Transverse colon (tissue), 4 donors: Measurements from ENCODE around the gene AP3B1.

ENCODE experiments used
- EP300 ChIP-seq: sonication (generic); formaldehyde crosslinking; IDR thresholded peaks from one replicate; pipeline ENCODE4 v1.6.1; 2017; ENCODE audit warnings: antibody characterized with exemption, low read depth
- POLR2AphosphoS5 ChIP-seq, 3 donors: sonication (generic); formaldehyde crosslinking; IDR thresholded peaks; one replicate each; pipeline ENCODE4 v1.6.1; 2016; ENCODE audit warnings: antibody characterized with exemption in 3 of 3
- TF ChIP-seq, protein P1 (sequence below), 5 experiments: fragments of 200-600 bp in 3 of 5; fragments of 450-650 bp in 2 of 5; sonication (generic) in 3 of 5; IDR thresholded peaks; 1 replicate in 2 of 5; 2 replicates in 3 of 5; pipeline ENCODE4 v1.5.1; 2016 to 2017; ENCODE audit warnings: antibody characterized with exemption in 5 of 5, inconsistent platforms in 3 of 5, mild to moderate bottlenecking in 2 of 5, moderate library complexity in 1 of 5

DNA sequence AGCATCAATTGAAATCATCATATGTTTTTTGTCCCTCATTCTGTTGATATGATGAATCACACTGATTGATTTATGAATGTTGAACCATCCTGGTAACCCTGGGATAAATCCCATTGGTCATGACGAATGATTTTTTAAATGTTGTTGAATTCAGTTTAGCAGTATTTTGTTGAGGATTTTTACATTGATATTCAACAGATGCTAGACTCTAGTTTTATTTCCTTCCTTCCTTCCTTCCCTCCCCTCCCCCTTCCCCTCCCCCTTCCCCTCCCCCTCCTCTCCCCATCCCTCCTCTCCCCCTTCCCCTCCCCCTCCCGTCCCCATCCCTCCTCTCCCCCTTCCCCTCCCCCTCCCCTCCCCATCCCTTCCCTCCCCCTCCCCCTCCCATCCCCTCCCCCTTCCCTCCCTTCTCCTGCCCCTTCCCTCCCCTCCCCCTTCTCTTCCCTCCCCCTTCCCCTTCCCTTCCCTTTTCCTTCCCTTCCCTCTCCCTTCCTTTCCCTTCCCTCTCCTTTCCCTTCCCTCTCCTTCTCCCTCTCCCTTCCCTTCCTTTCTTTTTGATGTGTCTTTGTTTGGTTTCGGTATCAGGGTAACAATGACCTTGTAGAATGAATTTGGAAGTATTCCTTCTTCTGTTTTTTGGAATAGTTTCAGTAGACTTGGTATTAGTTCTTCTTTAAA is 142.8 kb downstream of the AP3B1 start:
- TF ChIP-seq, protein P1, sequence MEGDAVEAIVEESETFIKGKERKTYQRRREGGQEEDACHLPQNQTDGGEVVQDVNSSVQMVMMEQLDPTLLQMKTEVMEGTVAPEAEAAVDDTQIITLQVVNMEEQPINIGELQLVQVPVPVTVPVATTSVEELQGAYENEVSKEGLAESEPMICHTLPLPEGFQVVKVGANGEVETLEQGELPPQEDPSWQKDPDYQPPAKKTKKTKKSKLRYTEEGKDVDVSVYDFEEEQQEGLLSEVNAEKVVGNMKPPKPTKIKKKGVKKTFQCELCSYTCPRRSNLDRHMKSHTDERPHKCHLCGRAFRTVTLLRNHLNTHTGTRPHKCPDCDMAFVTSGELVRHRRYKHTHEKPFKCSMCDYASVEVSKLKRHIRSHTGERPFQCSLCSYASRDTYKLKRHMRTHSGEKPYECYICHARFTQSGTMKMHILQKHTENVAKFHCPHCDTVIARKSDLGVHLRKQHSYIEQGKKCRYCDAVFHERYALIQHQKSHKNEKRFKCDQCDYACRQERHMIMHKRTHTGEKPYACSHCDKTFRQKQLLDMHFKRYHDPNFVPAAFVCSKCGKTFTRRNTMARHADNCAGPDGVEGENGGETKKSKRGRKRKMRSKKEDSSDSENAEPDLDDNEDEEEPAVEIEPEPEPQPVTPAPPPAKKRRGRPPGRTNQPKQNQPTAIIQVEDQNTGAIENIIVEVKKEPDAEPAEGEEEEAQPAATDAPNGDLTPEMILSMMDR (IDR thresholded peaks at IDR 0.05): no peak
- no peak for TF ChIP-seq POLR2AphosphoS5 (IDR thresholded peaks at IDR 0.05)
- no peak for TF ChIP-seq EP300
